GM12878 (cell line): Measurements from ENCODE around the gene CTSW. TPM values are rescaled to one million over a fixed set of nuclear protein-coding genes. Genes with fewer than 3 reads are reported as not detected.

Source experiments
- ATAC-seq: fragments of 200-7000 bp; cut with Tn5 transposase; 3 replicates; pipeline ENCODE4 v1.9.1; 2020; ENCODE audit warnings: mild to moderate bottlenecking, moderate library complexity
- BruUV-seq: library from RNA; stranded (reverse); fragments of 400-500 nt; replicated peaks from 2 replicates; lab custom pipeline; 2021; lab: Mats Ljungman, UMichigan
- CTCF ChIA-PET: fragments of 300-600 bp; sonication (Branson Sonifier 250); formaldehyde crosslinking; extraction: SDS; loops from one replicate; lab custom pipeline; 2021; ENCODE audit warnings: inconsistent platforms; lab: Yijun Ruan, JAX
- POLR2A ChIA-PET: fragments of 350-600 bp; formaldehyde crosslinking; extraction: SDS; loops from one replicate; lab custom pipeline; 2021; ENCODE audit warnings: inconsistent platforms; lab: Charles Lee
- RAD21 ChIA-PET: fragments of 300-600 bp; sonication (Branson Sonifier 250); formaldehyde crosslinking; loops from one replicate; lab custom pipeline; 2023; ENCODE audit warnings: antibody characterized with exemption; ENCODE audit not compliant: unreplicated experiment; lab: Charles Lee
- SMC1A ChIA-PET: fragments of 300-600 bp; sonication (Branson Sonifier 250); formaldehyde crosslinking; loops from one replicate; lab custom pipeline; 2023; ENCODE audit not compliant: unreplicated experiment, uncharacterized antibody; lab: Charles Lee
- DNase-seq: peaks from one replicate; pipeline ENCODE4 v3.0.0-alpha.2; 2011; ENCODE audit warnings: low read depth, low spot score
- FAIRE-seq: peaks from 3 replicates; lab custom pipeline; 2011; peaks lifted over from hg19 to GRCh38; lab: Jason Lieb, UNC
- H2AFZ ChIP-seq: 2 replicates; pipeline ENCODE4 v1.6.0; 2011; ENCODE audit warnings: low read depth, low read length, control low read depth; ENCODE audit not compliant: control insufficient read depth
- H3K27ac ChIP-seq: 2 replicates; pipeline ENCODE4 v1.5.1; 2011; ENCODE audit warnings: control low read depth; ENCODE audit not compliant: control insufficient read depth, insufficient read depth
- H3K27me3 ChIP-seq, 2 experiments: replicated peaks in 1 of 2; 2 replicates each; pipeline versions ENCODE4 v1.6.0 to v1.6.1; 2011; ENCODE audit warnings: low read length in 1 of 2; ENCODE audit not compliant: control insufficient read depth in 2 of 2, insufficient read depth in 2 of 2
- H3K36me3 ChIP-seq, 2 experiments: 2 replicates each; pipeline ENCODE4 v1.5.1; 2011; ENCODE audit warnings: low read length in 1 of 2; ENCODE audit not compliant: control insufficient read depth in 2 of 2, insufficient read depth in 2 of 2
- H3K4me1 ChIP-seq: 2 replicates; pipeline ENCODE4 v1.6.1; 2011; ENCODE audit warnings: mild to moderate bottlenecking, low read length, moderate library complexity, mixed read lengths; ENCODE audit not compliant: control insufficient read depth, insufficient read depth
- H3K4me2 ChIP-seq: 2 replicates; pipeline ENCODE4 v1.6.0; 2011; ENCODE audit warnings: control low read depth; ENCODE audit not compliant: control insufficient read depth, insufficient read depth
- H3K4me3 ChIP-seq: fragments of 200-600 bp; sonication (generic); 2 replicates; pipeline ENCODE4 v1.5.1; 2016
- H3K79me2 ChIP-seq: 2 replicates; pipeline ENCODE4 v1.6.0; 2011; ENCODE audit warnings: low read length; ENCODE audit not compliant: control insufficient read depth, insufficient read depth
- H3K9ac ChIP-seq: 2 replicates; pipeline ENCODE4 v1.8.0; 2011; ENCODE audit warnings: low read length, control low read depth, mixed read lengths; ENCODE audit not compliant: control insufficient read depth, insufficient read depth
- H3K9me3 ChIP-seq: replicated peaks from 3 replicates; pipeline ENCODE4 v1.5.1; 2011; ENCODE audit warnings: mild to moderate bottlenecking, low read length; ENCODE audit not compliant: control insufficient read depth, insufficient read depth
- H4K20me1 ChIP-seq: 2 replicates; pipeline ENCODE4 v1.6.0; 2011; ENCODE audit not compliant: control insufficient read depth, insufficient read depth
- CEBPB ChIP-seq, 2 experiments: fragments of 150-350 bp in 1 of 2; IDR thresholded peaks; 2 replicates each; pipeline ENCODE4 v1.6.1; 2012 to 2014; ENCODE audit warnings: low read depth in 2 of 2, low read length in 2 of 2, borderline replicate concordance in 1 of 2, inconsistent platforms in 1 of 2
- CEBPZ ChIP-seq: fragments of 150-350 bp; IDR thresholded peaks from 2 replicates; pipeline ENCODE4 v1.6.1; 2016; ENCODE audit warnings: low read depth, low read length
- GATAD2B ChIP-seq: fragments of 450-650 bp; conservative IDR thresholded peaks from 2 replicates; pipeline ENCODE4 v1.6.1; 2017; ENCODE audit warnings: low read depth, mild to moderate bottlenecking, moderate library complexity
- JUND ChIP-seq: IDR thresholded peaks from 2 replicates; pipeline ENCODE4 v1.6.1; 2012; ENCODE audit warnings: low read depth, mild to moderate bottlenecking, low read length, improper control_type of control experiment, moderate library complexity
- MXI1 ChIP-seq: fragments of 150-350 bp; IDR thresholded peaks from 2 replicates; pipeline ENCODE4 v1.6.1; 2011; ENCODE audit warnings: low read depth, mild to moderate bottlenecking, inconsistent platforms, low read length, improper control_type of control experiment
- POLR2AphosphoS2 ChIP-seq: IDR thresholded peaks from 2 replicates; pipeline ENCODE4 v1.6.1; 2011; ENCODE audit warnings: low read depth, mild to moderate bottlenecking, low read length, improper control_type of control experiment, moderate library complexity
- RAD51 ChIP-seq: fragments of 450-650 bp; IDR thresholded peaks from 2 replicates; pipeline ENCODE4 v1.6.1; 2016; ENCODE audit warnings: moderate library complexity, mild to moderate bottlenecking, inconsistent platforms
- RCOR1 ChIP-seq: conservative IDR thresholded peaks from 2 replicates; pipeline ENCODE4 v1.6.1; 2012; ENCODE audit warnings: low read depth, low read length, improper control_type of control experiment
- RELB ChIP-seq: fragments of 450-650 bp; IDR thresholded peaks from 2 replicates; pipeline ENCODE4 v1.6.1; 2017; ENCODE audit warnings: low read depth, mild to moderate bottlenecking, moderate library complexity
- TARDBP ChIP-seq: IDR thresholded peaks from 2 replicates; pipeline ENCODE4 v1.6.1; 2016; ENCODE audit warnings: borderline replicate concordance
- WGBS: methylation state at CpG from one replicate; pipeline ENCODE4 v1.1.6; 2016; ENCODE audit warnings: low lambda C conversion rate; ENCODE audit not compliant: insufficient replicate concordance, insufficient coverage; ENCODE audit errors: missing lambda C conversion rate; 5-methylcytosine and 5-hydroxymethylcytosine counted together
- in situ Hi-C: fragments of 300-500 bp; cut with MboI; formaldehyde crosslinking; loops from 9 replicates; pipeline ENCODE4 v1.14.3; 2018; ENCODE audit warnings: mixed read lengths
- intact Hi-C: fragments of 100-400 bp; cut with micrococcal nuclease; formaldehyde crosslinking; loops from one replicate; pipeline ENCODE4 v1.14.2; 2022; ENCODE audit not compliant: unreplicated experiment
- polyA plus RNA-seq, 11 experiments: library from polyadenylated mRNA; depleted of rRNA in 4 of 11; unstranded in 6 of 11; stranded (reverse) in 5 of 11; fragments of >200 nt; fragmentation: Nextera tagmentation in 4 of 11; fragmentation: Illumina TruSeq in 1 of 11; extraction: Ambion mirVana in 4 of 11; extraction: Trizol in 1 of 11; gene quantifications; 1 replicate in 1 of 11; 2 replicates in 10 of 11; pipeline versions ENCODE4 v1.2.1 to v1.2.3, GENCODE V29; 2011 to 2016; ENCODE audit warnings: inconsistent platforms in 2 of 11, missing spikeins in 2 of 11, low read depth in 1 of 11
- total RNA-seq, 4 experiments: library from RNA; depleted of rRNA in 3 of 4; stranded (reverse); fragments of >200 nt in 3 of 4; fragmentation: Illumina TruSeq in 1 of 4; extraction: Trizol in 1 of 4; gene quantifications; 2 replicates each; pipeline versions ENCODE4 v1.2.1 to v1.2.3, GENCODE V29; 2013 to 2021
- TF ChIP-seq, protein P1 (sequence below): IDR thresholded peaks from 2 replicates; pipeline ENCODE4 v1.6.1; 2012; ENCODE audit warnings: mild to moderate bottlenecking, low read depth, low read length
- TF ChIP-seq, protein P2 (sequence below): fragments of 450-650 bp; formaldehyde crosslinking; IDR thresholded peaks from 2 replicates; pipeline ENCODE4 v1.4.0; 2022; ENCODE audit warnings: mild to moderate bottlenecking, moderate library complexity

CTSW gene
- total and polyA plus RNA-seq, 10 of the 15 experiments (the other 5 are each of a cell fraction or from before 2014, with no cell fraction given): 0.53 to 12.0 (median 1.7) TPM

- Histone ChIP-seq H3K4me2 (no peak overlapping the region), H3K4me3 (no peak overlapping the region), H3K27me3 (no peaks in the 10 kb centered on the region), H2AFZ (no peak overlapping the region), H3K4me1 (peaks cover 17% of the 10 kb centered on the region), H3K36me3 (peaks cover 0 to 2% of the 10 kb centered on the region in 2 experiments; a peak in 2 of 4 replicates), H3K9me3 (no peaks in the 10 kb centered on the region), H3K9ac (no peak overlapping the region), H3K79me2 (peaks cover 26% of the 10 kb centered on the region), H4K20me1 (no peaks in the 10 kb centered on the region), H3K27ac (no peak overlapping the region)
- ChIA-PET RAD21 (no interaction called here), CTCF (interaction anchor here (1.1 to 1.4 kb wide), 5 partner anchors 36 to 122 kb away, joined by 3 to 10 read pairs (median 3); partner anchors contain the start of gene MUS81), POLR2A (interaction anchor here (0.9 to 1.7 kb wide), 2 partner anchors 10 to 11 kb away, joined by 3 to 6 read pairs; no protein-coding TSS in a partner anchor), SMC1A (interaction anchor here (0.7 kb wide), 1 partner anchor 10 kb away, joined by 3 read pairs; no protein-coding TSS in a partner anchor)
- FAIRE-seq (no peak), DNase-seq (no peak), ATAC-seq (no peak)
- in situ Hi-C loops (no loop called here), intact Hi-C loops (no loop called here)
- no TSS peak for BruUV-seq
- 100% methylated on average over 3 of the region's 3 CpGs for WGBS
- TF ChIP-seq, protein P1, sequence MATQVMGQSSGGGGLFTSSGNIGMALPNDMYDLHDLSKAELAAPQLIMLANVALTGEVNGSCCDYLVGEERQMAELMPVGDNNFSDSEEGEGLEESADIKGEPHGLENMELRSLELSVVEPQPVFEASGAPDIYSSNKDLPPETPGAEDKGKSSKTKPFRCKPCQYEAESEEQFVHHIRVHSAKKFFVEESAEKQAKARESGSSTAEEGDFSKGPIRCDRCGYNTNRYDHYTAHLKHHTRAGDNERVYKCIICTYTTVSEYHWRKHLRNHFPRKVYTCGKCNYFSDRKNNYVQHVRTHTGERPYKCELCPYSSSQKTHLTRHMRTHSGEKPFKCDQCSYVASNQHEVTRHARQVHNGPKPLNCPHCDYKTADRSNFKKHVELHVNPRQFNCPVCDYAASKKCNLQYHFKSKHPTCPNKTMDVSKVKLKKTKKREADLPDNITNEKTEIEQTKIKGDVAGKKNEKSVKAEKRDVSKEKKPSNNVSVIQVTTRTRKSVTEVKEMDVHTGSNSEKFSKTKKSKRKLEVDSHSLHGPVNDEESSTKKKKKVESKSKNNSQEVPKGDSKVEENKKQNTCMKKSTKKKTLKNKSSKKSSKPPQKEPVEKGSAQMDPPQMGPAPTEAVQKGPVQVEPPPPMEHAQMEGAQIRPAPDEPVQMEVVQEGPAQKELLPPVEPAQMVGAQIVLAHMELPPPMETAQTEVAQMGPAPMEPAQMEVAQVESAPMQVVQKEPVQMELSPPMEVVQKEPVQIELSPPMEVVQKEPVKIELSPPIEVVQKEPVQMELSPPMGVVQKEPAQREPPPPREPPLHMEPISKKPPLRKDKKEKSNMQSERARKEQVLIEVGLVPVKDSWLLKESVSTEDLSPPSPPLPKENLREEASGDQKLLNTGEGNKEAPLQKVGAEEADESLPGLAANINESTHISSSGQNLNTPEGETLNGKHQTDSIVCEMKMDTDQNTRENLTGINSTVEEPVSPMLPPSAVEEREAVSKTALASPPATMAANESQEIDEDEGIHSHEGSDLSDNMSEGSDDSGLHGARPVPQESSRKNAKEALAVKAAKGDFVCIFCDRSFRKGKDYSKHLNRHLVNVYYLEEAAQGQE: no peak
- TF ChIP-seq CEBPB (IDR thresholded peaks at IDR 0.05; ENCODE audit: borderline replicate concordance in 1 of 2, low read depth in 2 of 2, low read length in 2 of 2): no peak
- no peak for TF ChIP-seq CEBPZ
- TF ChIP-seq RAD51: no peak
- TF ChIP-seq TARDBP: no peak
- no peak for TF ChIP-seq RCOR1
- no peak for TF ChIP-seq JUND
- no peak for TF ChIP-seq MXI1
- TF ChIP-seq POLR2AphosphoS2: no peak
- TF ChIP-seq RELB: no peak
- TF ChIP-seq GATAD2B: no peak
- TF ChIP-seq, protein P2, sequence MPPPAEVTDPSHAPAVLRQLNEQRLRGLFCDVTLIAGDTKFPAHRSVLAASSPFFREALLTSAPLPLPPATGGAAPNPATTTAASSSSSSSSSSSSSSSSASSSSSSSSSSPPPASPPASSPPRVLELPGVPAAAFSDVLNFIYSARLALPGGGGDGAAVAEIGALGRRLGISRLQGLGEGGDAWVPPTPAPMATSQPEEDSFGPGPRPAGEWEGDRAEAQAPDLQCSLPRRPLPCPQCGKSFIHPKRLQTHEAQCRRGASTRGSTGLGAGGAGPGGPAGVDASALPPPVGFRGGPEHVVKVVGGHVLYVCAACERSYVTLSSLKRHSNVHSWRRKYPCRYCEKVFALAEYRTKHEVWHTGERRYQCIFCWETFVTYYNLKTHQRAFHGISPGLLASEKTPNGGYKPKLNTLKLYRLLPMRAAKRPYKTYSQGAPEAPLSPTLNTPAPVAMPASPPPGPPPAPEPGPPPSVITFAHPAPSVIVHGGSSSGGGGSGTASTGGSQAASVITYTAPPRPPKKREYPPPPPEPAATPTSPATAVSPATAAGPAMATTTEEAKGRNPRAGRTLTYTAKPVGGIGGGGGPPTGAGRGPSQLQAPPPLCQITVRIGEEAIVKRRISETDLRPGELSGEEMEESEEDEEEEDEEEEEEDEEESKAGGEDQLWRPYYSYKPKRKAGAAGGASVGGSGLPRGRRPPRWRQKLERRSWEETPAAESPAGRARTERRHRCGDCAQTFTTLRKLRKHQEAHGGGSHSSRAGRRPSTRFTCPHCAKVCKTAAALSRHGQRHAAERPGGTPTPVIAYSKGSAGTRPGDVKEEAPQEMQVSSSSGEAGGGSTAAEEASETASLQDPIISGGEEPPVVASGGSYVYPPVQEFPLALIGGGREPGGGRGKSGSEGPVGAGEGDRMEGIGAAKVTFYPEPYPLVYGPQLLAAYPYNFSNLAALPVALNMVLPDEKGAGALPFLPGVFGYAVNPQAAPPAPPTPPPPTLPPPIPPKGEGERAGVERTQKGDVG (CRISPR knock-in tag): no peak
Observed at GRCh38 chr11:65922565-65922964, 42.9 kb downstream of the CTSW start.
